NCI-H1417 (cell line): ENCODE data around the gene TMED6.

ENCODE experiments used
- DNase-seq, 3 experiments: peaks; one replicate each; lab custom pipeline; 2025; lab: John Stamatoyannopoulos, UW

TMED6 gene

DNA sequence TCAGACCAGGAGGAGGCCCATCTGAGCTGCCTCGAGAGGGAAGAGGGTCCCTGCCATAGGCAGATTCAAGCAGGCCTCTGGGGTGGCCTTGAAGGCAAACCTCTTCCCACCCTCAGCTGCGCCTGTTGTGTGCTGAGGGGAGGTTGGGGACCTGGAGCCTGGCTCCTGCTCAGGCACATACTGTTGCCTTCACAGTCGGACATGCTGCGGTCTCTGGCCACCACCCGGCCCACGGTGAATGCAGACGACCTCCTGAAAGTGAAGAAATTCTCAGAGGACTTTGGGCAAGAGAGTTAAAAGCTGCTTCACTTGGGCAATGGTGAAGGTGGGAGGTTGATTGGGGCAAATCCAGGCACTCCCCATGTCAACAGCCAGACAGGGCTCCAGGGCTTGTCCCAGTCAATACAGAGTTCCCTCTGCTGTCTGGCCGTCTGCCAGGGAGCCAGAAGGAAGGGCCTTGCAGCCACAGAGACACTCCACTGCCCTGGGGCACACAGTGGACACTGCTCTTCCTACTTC lies 27.5 kb downstream of the TMED6 start:
- no peak for DNase-seq

DNA sequence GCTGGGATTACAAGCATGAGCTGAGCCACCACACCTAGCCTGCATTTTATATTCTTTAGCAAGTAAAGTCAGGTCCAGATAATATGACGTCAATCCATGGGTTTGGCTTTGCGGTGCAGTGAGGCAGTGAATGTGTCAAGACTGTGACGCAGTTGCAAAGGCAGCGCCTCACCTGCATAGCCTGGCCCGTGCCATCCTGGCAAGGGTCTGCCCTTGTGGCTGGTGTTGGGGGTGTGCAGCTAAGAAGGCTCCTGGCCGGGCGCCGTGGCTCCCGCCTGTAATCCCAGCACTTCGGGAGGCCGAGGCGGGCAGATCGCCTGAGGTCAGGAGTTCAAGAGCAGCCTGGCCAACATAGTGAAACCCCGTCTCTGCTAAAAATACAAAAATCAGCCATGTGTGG lies 28.2 kb downstream of the TMED6 start:
- no peak for DNase-seq

DNA sequence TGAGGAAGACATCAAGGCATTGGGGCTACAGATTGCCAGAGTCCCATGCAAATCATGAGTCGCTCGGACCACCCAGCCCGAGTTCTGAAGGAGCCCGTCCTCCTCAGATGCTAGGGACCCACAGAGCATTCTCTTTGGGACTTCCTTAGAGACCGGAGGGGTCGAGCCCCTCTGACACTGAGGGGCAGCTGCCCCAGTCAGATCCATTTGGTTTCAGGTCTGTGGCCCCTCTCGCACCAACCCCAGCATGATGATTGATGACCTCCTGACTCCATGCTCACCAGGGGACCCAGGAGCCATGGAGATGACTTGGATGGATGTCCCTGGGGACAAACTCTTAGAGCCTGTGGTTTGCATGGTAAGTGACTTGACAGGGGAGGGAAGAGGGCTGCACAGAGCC lies 29.2 kb downstream of the TMED6 start:
- DNase-seq = no peak

DNA sequence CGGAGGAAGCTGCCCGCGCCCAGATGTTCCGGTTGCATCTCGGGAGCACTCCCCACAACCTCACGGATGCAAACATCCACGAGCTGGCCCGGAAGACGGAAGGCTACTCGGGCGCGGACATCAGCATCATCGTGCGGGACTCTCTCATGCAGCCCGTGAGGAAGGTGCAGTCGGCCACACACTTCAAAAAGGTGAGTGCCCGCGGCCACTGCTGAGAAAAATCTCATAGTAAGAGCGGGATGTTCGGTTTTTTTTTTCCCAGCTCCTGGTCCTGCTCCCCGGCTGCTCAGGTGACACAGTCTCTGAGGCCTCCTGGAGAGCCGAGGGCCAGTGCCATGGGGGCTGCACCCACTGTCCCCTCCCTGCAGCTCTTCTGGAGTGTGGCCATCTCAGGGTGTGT lies 30.5 kb downstream of the TMED6 start:
- DNase-seq = no peak

DNA sequence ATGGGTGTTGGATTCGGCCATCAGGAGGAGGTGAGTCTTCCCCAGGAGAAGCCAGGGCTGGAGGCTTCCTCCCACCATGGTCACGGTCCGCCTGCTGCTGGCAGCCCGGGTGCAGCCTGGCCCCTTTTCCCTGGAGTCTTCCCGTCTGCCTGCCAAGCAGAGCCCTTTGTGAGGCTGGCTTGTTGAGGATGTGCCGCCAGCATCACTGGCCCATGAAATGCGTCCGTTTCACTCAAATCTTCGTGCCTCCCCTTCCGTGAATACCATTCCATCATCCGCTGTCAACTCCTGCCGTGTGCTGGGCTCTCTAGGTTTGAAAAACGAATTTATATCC lies 30.9 kb downstream of the TMED6 start:
- DNase-seq = no peak

DNA sequence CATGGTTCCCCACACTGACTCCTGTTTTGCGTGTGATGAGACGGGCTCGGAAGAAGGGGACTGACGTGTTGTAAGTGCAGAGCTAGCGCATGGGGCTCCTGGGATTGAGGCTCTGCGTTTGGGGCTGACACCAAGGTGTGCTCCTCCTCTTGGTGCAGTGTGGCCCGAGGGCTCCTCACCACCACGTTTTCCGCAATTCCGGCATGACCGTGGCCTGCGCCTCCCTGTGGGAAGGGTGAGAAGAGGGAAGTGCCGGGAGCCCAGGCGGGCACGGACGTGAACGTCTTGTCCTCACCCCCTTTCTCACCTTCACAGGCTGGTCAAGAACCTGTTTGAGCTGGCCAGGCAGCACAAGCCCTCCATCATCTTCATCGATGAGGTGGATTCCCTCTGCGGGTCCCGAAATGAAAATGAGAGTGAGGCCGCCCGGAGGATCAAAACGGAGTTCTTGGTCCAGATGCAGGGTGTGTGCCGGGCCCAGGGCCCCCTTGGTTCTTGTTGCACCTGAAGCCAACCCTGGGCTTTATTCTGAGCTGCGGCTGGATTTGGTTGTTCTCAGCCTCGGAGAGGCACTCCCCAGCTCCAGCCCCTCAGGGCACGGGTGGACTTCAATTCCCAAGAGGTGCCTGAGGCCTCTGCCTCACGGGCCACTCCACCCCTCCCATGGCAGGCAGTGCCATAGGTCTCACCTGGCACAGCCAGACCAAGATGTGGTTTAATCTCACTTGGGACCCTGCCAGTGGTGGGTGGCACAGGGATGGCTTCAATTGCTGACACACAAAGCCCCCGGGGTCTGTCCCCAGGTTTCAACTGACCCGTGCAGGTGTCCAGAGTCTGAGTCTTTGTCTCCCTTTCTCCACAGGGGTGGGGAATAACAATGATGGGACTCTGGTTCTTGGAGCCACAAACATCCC lies 31.5 kb downstream of the TMED6 start:
- no peak for DNase-seq

DNA sequence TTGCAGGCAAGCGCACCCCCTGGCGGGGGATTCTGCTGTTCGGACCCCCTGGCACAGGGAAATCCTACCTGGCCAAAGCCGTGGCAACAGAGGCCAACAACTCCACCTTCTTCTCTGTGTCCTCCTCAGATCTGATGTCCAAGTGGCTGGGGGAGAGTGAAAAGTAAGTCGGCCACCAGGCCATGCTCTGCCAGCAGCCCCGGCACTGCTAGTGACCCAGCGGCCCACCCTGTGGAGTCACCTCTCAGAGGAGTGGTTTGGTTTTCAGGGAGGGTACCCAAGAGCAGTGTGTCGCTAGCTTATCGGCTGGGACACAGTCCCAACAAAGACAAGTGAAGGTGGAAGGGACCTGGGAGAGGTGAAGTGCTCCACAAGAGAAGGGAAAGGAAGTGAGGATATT lies 32.2 kb downstream of the TMED6 start:
- DNase-seq = no peak

DNA sequence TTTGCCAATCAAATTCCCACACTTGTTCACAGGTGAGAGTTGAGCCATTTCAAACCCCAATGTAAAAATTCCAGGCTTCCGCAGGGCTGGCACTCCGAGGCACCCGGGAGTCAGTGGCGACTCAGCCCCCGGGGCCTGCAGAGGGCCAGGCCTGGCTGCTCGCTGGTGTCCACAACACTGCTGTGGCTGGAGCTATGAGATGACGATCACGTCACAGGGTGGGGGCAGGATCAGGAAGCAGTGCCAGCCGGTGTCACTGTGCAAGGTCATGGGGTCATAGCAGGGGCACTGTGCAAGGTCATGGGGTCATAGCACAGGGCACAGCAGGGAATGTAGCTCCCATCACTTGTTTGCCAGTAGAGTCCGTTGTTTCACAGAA lies 32.7 kb downstream of the TMED6 start:
- no peak for DNase-seq

DNA sequence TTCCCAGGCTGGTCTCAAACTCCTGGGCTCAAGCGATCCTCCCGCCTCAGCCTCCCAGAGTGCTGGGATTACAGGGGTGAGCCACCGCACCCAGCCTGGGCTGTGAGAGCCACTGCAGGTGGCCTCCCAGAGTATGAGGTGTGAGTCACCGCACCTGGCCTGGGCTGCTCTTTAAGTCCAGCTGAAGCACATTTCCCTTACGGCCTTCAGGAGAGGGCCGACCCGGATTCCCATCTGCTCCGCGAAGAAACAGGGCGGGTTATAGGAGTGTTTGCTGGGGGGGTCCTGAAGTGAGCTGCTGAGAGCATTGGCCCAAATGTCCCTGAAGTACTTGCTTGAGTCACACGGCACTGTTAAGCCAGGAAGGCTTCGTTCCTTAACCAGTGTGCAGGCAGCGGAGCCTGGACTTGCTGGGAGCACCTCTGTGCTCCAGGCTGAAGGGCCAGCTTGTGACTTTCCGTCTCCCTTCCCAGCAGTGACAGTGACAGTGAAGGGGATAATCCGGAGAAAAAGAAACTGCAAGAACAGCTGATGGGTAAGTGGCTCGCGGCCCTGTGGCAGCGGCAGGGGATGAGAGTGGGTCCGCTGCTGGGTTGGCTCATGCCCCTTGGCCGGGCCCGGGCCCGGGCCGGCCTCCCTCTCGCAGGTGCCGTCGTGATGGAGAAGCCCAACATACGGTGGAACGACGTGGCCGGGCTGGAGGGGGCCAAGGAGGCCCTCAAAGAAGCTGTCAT lies 33.2 kb downstream of the TMED6 start:
- DNase-seq = no peak

DNA sequence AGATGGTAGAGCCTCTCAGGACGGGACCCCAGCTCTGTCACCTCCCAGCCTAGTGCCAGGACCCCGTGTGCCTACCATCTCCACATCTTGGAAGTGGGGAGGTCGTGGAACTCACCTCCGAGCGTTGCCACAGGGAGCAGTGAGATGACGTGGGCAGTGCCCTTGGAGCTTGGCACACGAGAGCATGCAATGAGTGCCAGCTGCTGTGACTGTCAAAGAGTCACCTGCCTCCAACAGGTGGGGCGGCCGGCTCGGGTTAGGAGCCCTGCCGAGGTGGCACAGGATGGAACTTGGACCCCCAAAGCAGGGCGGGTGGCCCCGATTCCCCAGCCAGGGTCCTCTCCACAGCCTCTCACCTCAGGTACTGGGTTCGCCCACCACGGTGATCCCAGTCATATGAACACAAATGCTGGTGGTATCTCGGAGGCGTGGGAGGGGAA lies 35.0 kb downstream of the TMED6 start:
- DNase-seq = no peak

DNA sequence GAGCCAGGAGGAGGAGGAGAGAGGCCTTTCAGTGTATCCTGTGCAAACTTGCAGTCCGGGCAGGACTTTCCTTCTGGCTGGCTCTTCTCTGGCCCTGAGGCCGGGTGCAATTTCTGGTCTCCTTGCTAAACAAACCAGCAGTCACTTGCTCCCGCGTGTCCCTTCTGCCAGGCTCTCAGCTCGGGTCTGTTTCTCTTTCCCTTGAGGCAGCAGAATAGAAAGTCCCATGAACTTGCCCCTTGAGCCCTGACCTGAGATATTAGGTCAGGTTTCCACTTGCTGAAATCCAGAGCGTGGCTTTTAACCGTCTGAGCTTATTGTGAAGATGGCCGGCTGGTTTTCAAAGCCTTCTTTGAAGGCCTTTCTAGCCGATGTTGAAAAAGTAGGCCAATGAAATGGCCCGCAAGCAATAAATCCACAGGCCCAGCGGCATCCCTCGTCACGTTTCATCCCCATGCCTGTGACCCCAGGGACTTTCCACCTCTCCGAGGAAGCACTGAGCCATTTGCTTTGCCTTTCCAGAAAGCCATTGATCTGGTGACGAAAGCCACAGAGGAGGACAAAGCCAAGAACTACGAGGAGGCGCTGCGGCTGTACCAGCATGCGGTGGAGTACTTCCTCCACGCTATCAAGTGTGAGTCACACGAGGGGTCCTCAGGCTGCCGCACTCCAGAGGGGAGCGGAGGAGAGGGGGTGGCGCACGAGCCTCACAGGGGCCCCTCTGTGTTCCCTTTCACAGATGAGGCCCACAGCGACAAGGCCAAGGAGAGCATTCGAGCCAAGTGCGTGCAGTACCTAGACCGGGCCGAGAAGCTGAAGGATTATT lies 35.9 kb downstream of the TMED6 start:
- DNase-seq = no peak

DNA sequence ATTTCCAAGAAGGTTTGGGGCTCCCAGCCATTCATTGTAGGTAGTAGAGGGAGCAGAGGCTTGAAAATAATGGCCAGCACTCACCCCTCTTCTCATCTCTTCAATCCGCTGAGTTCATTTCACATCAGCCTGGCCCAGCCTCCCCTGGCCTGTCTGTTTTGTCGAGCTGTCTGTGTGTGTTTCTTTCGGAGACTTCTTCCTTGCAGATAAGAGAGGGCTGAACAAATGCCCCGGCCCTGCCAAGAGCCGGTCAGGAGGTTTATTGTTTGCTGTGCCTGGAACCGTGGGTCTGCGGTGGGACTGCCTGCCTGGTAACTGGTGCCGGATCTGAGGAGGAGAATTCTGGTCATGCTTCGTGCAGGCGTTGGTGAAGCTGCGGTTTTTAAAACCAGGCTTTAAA lies 37.1 kb downstream of the TMED6 start:
- DNase-seq = no peak

DNA sequence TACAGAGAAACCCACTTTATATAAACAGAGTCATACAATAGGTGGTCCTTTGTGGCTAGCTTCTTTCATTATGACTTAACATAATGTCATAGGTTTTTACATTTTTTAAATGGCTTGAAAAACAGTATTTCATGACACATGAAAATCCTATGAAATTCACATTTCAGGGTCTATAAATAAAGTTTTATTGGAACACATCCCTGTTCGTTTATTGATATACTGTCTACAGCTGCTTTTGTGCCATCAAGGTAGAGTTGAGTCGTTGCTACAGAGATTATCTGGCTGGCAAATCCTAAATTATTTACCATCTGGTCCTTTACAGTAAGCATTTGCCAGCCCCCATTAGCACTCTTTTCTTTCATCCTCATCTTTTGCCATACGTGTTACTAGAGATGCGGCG lies 38.1 kb downstream of the TMED6 start:
- no peak for DNase-seq

DNA sequence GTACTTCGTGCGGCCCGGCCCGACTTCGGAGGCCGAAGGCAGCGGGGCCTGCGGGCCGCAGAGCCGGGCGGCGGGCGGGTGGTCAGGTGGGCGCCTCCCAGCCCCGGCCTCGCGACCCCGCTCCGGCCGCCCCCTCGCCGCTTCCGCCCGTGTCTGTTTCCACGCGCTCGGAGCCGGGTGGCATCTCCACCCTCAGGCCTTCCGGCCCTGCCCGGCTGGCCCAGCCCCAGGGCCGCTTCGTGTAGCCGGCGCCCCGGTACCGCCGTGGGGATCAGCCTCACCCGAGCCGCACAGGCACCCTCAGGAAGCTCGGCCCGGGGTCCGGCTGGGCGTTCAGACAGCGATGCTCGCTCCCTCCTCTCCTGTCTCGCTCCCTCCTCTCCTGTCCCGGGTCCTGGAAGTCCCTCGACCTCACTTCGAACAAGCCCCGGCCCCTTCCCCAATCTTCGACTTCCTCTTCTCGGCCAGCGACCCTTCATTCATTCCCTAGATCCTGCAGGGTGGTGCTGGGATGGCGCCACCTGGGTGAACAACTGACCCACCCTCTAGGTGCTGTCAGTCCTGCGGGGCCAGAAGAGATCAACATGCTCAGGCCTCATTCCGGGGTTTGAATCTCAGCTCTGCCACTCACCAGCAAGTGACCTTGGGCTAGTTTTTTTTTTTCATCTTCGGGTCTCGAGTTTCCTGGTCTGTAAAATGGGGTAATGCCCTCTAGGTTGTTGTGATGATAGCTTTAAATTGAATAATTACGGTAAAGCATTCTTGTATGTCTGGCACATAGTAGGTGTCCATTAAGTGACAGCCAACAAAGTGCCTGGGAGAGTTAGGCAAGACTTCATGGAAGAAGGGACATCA lies 39.8 kb downstream of the TMED6 start:
- peak in 2 of 3 experiments; percentile 53 to 60 for DNase-seq

DNA sequence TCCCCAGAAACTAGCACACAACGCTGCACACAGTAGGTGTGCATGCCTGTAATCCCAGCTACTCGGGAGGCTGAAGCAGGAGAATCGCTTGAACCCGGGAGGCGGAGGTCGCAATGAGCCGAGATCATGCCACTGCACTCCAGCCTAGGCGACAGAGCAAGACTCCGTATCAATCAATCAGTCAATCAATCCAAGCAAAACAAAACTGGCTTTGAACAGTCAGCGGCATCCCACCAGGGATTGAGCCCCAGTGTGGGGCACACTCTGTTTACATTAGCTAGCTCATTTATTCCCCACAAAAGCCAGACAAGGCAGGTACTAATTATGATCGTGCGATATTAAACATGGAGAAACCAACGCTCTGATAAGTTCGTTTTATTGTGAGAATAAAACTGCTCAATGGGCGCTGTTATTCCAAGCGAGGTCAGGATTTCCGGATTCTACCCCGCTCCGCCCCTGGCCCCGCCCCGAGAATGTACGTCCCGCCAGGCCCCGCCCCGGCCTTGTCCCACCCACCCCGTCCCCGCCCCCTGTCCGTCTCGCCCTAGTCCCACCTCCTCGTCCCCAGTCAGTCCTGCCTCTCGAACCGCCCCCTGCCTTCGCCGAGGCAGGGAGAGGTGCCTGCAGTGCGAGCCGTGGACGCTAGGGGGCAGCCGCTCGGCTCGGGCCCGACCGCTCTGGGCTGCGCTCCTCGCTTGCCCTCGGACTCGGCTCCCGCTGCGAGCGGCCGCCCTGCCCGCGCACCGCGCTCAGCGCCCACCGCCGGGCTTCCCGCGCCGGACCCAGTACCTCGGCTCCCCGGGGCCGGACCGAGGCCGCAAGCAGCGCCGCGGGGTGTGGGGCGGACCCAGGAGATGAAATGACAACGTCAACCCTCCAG lies 40.7 kb downstream of the TMED6 start, which contains the start of gene VPS4A:
Gene VPS4A (plus strand): TSS at position 698 of the 880 bp plus-strand sequence. CDS start 162 bp downstream, at position 860.
- peak; percentile 88 to 95 (median 90) for DNase-seq

DNA sequence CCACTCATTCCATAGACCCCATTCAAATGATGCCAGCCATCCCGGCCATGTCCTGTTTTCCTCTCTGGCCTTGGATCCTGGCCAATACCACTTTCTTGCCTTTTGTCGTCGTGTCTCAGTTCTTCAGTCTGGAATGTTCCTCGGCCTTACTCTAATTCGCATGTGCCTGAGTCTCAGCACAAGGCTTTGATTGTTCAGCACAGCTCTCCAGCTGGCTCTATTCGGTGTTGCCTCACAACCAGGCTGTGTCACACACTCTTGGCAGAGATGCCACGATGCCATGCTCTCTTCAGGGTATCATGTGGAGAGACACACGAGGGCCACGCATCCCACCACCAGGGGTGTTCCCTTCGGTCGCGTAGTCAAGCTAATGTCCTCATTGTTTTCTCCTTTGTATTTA lies 42.3 kb downstream of the TMED6 start:
- DNase-seq = no peak

DNA sequence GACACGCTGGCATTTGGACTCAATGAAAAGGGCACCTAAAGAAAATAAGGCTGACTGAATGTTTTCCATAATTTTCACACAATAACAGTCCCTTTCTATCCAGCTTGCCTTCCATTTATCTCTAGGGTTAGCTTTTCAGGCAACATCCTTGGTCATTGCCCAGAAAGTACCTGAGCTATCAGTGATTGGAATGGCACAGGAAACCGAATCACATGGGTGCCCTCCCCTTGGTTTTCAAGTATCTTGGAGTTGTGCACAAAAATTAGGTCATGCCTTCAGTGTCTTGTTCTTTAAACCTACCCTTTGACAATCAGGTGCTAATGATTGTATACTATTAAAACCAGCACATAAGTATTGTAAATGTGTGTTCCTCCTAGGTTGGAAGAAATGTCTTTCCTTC lies 43.7 kb downstream of the TMED6 start:
- DNase-seq = no peak

DNA sequence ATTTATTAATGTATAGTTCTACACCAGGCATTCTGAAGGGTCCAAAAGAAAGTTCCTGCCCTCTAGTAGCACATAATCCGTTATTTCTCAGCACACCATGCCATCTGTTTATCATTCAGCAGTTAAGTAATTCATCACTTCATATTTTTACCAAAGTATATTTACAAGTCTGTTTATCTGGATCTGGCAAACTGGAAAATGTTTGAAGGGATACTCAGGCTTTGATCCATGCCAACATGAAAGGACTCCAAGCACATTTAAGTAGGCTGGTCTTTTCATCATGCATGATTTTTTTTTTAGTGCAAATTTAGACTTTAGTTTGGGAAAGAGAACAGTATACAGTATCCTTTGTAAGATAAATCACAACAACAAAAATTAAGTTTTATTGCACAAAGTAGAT lies 44.5 kb downstream of the TMED6 start:
- DNase-seq = no peak

DNA sequence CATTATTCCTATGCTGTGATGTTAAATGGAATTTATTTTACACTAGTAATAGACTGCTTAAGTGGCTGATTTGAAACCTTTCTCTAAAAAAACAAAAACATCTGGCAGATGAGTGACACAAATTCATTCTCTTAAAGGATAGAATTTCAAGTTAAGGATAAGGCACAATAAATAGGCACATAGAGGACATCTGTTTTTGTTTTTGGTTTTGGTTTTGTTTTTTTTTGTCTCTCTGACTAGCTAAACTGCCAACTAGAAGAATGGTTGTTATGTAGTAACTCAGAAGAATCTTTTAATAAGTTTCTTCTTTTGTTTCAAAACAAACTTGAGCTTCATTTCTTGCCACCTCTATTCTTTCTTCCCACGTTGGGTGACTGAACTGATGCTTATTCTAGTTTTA lies 45.6 kb downstream of the TMED6 start:
- no peak for DNase-seq

DNA sequence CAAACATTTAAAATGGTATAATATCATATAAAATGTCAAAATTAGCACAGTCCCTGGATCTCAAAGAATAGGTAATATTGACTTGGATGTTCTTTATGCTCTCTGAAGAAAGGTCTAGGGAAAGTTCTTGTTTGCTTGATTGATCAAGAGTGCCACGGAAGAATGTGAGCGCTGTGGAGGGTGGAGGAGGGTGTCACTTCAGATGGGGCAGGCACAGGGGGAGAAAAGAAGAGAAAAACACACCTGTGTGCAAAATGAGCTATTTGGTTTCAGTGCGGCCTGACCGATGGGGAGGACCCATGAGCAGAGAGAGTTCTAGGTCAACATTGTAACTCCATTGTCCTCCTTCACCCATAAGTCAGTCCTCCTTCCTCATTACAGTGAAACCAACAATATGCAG lies 49.3 kb downstream of the TMED6 start:
- DNase-seq = no peak
